ENCODE measurements around the gene LAPTM5. TPM values are rescaled to one million over a fixed set of nuclear protein-coding genes. Genes with fewer than 3 reads are reported as not detected.

The LAPTM5 gene
- total RNA-seq, 4 donors from 2014 or later: 44.5 to 767 (median 109) TPM

GRCh38 chr1:30751830-30752650, 5.5 kb downstream of the LAPTM5 start:
- no peak for TF ChIP-seq CTCF (IDR thresholded peaks at IDR 0.05; ENCODE audit: low read depth)

GRCh38 chr1:30750731-30751291, 6.8 kb downstream of the LAPTM5 start:
- TF ChIP-seq CTCF (IDR thresholded peaks at IDR 0.05; ENCODE audit: low read depth): no peak

- no peak for TF ChIP-seq CTCF (IDR thresholded peaks at IDR 0.05; ENCODE audit: low read depth)
Measured at GRCh38 chr1:30749691-30750583, 7.6 kb downstream of the LAPTM5 start.

- no peak for TF ChIP-seq CTCF (IDR thresholded peaks at IDR 0.05; ENCODE audit: low read depth)
Measured at GRCh38 chr1:30748699-30749401, 8.7 kb downstream of the LAPTM5 start.

- TF ChIP-seq CTCF (IDR thresholded peaks at IDR 0.05; ENCODE audit: low read depth): no peak
Measured at GRCh38 chr1:30748098-30748698, 9.4 kb downstream of the LAPTM5 start.

- no peak for TF ChIP-seq CTCF (IDR thresholded peaks at IDR 0.05; ENCODE audit: low read depth)
Measured at GRCh38 chr1:30747033-30748008, 10.3 kb downstream of the LAPTM5 start.

Data from subcutaneous adipose tissue (tissue), 4 donors.